Stimulated activated CD8-positive, alpha-beta memory T cell treated with anti-CD3 and anti-CD28 coated beads, Interleukin-12 subunit alpha, Interleukin-12 subunit beta, amount 100 ng/mL, for 1 hour (primary cell): ENCODE measurements around the gene NDUFS8.
"Not testable (repeated sequence)": the region's sequence is repeated elsewhere in the genome, so short reads cannot be mapped to it uniquely, and the experiment has no call there.

Source experiments
- DNase-seq: peaks from one replicate; pipeline ENCODE4 v3.0.0-alpha.2; 2020; ENCODE audit warnings: low read depth

NDUFS8 gene

DNA sequence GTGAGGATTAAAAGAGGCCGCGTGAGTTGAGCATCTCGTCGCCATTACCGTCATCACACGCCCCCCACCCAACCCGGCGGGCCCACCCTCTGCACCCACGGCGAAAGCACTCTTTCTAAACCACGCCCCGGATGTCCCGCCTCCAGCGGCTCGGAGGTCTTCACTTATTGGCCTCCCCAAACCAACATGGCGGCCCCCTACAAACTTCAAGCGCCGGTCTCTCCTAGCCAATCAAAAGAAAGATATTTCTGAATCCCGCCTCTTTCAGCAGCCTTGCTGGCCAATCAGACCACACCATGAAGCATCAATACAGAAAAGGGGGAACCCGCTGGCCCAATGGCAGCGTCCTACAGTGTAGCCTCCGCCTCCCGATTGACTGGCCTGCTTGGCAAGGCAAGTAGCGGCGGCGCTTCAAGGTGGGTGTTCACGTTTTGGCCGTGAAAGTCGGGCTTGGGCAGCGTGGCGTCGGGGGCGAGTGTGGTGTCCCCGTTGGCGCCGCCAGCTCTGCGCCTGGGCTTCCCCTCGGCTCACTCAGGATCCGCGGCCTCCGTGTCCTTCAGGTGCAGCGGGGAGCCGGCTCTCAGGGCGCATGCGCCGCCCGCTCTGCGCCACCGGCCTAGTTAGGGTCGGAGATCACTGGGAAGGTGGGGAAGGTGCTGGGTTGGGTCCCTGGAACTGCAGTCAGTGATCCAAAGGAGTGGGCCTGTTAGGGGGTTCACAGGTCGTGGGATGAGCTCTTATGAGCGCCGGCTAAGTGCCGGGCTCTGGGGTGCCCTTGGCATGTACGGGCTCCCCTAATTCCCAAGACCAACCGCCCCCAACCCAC, at the start of gene NDUFS8:
Gene NDUFS8, plus strand, starts transcription at position 364 of the 826 bp plus-strand sequence. CDS start 1,471 bp downstream, outside the sequence.
- DNase-seq: peak; percentile 96

DNA sequence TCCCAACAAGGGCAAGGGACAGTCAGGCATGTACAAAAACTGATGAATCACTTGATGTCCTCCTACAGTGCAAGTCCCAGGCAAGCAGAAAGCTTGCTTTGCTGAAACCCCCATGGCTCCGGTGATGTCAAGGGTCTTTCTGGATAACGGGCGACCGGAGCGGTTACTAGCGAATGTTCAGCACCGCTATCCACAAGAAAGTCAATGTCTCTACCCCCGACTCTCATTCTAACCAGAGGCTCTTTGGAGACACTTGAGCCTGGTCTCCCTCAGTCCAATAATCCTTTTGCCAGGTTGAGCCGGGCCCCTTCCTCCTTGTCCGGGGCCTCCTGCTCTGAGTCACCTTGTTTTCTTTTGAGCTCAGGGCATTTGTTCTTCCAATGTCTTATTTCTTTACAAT, 49.3 kb upstream of the NDUFS8 start:
- DNase-seq: not testable (repeated sequence)

DNA sequence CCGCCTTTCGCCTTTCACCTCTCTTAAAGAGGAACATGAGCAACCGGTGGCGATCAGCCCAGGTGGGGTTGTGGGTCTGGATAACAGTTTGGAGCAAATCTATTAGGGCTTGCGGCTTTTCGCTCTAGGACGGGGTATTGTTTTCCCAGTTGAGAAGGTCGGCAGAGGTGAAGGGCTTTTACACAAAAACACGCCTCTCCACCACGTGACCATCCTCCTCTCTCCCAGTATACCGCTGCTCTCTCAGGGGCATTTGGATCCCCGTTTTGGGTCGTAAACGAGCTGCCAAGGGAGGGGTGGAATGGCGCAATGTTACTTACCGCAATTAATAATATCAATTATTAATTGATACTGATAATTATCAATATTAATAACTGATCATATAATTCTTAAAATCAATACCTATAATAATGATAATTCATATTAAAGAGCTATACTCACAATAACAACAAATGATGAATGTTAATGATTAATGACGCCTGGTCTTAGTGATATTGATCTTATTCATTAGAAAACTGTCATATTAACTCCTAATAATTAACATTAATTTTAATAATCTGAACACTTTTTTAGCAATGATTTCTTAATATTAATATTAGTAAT, 48.1 kb upstream of the NDUFS8 start:
- not testable (repeated sequence) for DNase-seq

DNA sequence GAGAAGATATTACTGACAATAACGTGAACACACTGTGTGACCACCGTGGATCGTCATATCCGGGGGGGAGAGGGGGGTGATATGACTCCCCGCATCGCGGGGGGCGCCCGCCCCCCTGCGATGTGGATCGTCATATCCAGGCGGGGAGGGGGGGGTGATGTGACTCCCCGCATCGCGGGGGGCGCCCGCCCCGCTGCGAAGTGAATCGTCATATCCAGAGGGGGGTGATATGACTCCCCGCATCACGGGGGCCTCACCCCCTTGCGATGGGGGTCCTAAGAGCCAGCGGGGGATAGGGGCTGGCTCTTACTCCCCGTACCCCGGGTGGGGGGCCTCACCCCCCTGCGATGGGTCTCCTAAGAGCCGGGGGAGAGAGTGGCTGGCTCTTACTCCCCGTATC, 46.5 kb upstream of the NDUFS8 start:
- no peak for DNase-seq

DNA sequence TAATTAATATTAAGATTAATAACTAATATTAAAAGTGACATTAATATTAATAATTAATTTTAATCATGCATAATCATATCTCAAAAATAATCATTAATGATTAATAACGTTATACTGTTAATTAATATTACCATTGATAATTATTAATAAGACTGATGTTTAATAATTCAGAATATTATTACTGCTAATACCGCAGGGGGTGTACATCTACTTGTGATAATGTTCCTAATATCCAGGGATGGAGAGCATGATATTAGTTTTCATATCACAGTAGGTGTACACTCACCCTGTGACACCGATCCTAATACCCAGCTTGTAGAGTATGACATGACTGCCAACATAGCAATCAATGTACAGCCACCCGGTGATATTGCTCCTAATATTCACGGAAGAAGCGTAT, 45.2 kb upstream of the NDUFS8 start:
- DNase-seq: not testable (repeated sequence)

DNA sequence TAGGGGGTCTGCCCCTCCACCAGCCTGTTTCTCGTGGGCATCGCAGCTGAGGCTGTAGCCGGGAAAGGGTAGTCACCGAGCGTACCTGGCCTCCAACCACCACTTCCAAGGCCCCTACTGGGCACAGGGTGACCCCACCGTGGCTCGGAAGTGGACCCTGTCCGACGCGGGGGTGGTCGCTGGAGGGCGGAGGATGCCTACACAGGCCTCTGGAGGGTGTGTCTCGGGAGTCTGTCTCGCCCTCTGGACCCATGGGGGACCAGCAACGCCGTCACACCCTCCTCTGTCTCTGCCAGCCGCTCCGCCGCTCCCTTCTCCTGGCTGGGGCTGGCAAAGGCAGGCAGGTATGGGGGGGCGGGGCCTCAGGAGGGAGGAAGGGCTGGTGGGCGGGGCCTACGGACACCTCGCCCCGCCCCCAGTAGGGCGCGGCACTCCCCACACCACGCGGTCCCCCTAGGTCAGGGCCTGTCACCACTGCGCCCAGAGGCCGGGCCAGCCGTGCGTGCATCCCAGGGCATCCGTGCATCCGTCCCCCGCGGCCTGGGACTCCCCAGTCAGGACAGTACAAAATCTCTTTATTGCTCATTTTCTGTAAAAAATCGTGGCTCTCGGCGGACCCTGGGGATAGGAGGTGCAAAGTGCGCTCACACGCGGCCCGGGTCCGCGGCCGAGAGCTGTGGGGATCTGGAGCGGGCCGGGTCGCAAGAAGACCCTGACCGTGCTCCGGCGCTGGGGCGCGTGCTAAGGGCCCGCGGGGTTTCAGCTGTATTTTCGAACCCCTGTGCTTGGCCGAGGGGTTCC, 39.7 kb upstream of the NDUFS8 start:
- DNase-seq: not testable (repeated sequence)

DNA sequence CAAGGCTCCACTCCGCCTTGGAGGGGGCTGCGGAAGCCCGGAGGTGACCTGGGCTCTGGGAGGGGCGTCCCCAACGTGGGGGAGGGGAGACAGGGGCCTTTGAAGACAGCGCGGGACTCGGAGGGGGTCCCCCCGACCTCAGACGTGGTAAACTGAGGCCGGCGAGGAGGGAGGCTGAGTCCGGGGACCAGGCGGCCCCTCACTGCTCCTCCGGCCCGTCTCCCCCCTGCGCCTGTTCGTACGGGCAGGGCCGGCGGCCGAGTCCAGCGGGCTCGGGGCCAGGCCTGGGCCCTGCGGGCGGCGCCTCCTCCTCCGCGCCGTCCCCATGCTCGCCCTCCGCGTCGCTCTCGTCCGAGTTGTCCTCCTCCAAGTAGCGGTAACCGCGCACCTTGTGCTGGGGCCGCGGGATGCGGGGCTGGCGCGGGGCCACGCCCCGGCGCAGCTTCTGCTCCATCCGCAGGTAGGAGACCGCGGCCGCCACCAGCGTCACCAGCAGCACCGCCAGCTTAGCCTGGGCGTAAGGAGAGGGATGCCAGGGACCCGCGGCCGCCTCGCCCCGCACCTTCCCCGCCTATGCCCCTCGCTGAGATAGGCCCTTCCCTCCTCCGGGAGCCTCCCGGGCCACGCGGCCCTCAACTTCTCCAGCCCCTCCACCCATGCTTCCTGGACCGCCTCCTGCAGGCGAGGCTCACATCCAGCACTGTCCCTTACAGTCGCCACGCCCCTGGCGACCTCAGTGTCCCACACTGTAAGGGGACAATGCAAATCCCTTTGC, 38.9 kb upstream of the NDUFS8 start:
- not testable (repeated sequence) for DNase-seq

DNA sequence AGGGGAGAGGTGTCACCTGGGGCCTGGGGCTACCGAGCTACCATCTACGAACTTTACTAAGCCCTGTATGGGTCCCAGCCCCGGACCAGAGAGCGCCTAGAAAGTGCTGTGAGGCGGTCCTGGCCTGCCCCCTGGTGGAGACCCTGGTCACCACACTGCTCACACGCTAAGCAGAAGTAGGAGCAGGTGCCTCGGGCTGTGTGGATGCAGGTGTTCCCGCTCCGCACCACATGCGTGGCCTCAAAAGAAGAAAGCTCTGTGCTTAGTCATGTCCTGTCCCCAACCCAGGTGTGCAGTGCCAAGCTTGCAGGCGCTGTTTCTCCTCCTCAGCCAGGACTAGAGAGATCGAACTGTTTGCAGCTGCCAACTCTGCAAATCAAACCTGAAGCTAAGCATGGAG, 36.7 kb upstream of the NDUFS8 start:
- not testable (repeated sequence) for DNase-seq

DNA sequence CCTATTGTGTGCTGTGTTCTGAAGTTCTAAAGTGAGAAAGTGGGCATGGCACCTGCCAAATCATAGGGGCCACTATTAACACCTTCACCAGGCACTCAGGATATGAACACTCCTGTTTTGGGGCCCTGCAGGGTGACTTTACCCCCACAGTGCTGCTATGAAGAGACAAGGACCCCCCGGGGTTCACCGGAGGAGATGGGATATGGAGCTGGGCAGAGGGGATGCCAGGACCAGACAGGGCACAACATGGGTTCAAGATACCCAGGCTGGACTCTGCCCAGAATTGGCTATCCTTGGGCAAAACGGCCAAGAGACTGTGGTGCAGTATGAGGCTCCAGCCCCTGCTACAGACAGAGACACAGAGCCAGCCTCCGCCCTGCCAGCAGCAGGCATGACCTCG, 36.1 kb upstream of the NDUFS8 start:
- DNase-seq: not testable (repeated sequence)

DNA sequence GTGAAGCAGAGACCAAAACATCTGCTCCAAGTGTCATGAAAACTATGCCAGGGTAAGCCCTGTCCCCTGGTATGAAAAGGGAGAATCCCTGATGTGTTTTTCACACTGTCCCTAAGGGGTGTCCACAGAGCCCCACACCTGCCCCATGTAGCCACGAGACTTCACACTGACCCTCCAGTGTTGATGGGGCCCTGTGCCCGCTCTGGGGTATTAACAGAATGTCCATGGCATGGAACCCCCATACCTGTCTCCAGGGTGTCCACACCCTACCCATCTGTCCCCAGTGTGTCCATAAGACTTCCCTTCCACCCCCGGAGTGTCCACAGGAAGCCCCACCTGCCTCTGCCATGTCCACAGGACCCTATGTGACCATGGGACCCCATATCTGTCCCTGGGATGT, 35.4 kb upstream of the NDUFS8 start:
- not testable (repeated sequence) for DNase-seq

DNA sequence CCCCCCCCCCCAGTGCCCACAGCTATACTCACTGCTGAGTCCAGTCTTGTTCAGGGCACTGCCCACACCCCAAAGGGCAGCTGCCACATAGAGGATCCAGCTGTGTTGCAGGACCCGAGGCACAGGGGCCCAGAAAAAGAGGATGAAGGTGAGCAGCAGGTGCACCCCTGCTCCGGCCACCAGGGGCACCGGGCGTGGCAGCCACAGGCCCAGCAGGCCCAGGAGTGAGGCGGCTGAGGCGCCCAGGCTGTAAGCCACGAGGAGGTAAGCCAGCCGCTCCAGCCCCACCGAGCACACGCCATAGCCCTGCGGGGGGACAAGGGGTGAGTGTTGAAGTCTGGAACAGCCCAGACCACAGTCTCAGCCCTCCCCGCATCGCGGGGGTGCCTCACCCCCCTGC, 34.9 kb upstream of the NDUFS8 start:
- DNase-seq: not testable (repeated sequence)

DNA sequence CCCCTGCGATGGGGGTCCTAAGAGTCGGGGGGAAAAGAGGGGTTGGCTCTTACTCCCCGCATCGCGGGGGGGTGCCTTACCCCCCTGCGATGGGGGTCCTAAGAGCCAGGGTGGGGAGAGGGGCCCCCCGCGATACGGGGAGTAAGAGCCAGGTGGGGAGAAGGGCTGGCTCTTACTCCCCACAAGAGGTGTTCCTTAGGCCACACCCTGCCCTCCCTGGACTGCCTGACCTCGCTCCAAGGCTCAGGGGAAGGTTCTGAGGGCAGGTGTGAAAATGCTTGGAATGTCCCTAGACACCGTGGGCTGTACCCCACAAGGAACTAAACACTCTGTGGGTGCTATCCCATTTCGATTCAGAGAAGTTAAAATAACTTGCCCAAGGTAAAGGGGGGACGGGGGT, 34.4 kb upstream of the NDUFS8 start:
- DNase-seq: no peak

DNA sequence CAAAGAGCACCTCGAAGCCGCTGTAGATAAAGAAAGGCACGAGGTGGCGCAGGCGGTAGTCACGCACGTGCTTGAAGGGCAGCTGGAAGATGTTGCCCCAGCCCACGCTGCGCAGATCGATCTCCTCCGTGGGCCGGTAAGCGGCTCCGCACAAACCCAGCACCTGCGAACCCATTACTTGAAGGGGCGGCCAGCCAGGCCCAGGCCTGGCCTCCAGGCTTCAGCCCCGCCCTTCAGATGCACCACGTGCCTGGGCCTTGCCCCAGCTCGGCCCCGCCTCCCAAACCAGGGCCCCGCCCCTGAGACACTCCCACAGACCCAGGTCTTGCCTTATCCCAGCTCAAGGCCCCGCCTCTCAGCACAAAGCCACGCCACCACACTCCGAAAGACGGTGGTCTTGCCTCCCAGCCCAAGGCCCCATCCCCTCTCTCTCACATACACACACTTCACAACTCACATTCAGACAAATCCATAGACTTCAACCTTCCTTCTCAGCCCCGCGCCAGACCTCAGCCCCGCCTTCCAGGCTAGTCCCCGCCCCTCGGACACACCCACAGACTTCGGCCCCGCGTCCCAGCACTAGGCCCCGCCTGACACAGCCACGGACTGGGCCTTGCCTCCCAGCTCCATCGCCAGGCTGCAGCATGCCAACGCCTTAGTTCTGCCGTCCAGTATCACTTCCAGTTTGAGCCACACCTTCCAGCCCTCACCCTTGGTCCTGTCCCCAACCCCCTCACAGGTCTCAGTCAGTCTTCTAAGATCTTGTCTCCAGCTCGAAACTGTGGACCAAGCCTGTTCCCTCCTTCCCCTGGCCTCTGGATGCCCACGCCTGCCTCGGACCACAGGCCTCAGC, 33.6 kb upstream of the NDUFS8 start:
- DNase-seq: no peak

DNA sequence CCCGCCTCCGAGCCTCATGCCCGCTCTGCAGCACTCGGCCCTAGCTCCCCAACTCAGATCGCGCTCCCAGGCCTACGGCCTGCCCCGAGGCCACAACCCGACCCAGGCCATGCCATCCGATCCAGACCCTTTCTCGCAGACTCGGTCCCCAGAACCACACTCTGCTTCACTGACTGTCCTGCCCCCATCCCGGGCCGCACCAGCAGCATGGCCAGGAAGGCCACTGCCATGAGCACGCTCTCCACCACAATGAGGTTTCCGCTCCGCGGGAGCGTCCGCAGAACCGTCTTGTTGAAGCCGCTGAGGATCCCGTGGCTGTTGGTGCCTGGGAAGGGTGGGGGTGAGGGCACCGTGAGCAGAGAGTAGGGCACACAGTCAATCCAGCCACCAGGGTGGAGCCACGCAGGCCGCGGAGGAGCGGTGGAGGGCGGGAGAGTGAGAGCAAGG, 33.0 kb upstream of the NDUFS8 start:
- DNase-seq: no peak

DNA sequence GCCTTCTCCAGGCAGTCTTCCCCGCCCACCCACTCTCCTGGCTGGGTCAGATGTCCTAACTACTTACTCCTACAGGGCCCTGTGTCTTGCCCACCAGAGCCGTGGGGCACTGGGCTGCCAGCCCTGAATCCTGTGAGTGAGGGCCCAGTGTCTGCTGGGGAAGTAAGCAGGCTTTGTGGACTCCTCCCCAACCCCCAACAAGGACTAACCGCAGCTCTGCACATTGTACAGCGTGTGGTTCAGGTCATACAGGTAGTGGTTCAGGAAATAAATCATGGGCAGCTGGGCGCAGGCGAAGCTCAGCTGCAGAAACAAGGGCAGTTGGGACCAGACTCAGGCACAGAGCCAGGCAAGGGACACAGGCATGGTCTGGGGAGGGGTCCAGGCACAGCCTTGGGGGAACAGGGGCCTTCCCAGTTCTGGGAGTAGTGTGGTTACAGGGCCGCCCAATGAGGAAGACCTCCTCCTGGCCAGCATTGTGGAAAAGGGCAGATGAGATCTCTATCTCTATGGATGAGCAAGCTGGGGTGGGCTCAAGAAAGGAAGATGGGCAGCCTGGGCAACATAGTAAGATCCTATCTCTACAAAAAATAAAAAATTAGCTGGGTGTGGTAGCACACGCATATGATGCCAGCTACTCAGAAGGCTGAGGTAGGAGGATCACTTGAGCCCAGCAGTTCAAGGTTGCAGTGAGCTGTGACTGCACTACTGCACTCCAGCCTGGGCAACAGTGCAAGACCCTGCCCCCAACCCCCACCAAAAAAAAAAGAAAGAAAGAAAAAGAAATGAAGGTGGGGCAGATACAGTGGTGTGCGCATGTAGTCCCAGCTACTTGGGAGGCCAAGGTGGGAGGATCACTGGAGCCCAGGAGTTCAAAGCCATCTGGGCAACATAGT, 32.1 kb upstream of the NDUFS8 start:
- DNase-seq: no peak

DNA sequence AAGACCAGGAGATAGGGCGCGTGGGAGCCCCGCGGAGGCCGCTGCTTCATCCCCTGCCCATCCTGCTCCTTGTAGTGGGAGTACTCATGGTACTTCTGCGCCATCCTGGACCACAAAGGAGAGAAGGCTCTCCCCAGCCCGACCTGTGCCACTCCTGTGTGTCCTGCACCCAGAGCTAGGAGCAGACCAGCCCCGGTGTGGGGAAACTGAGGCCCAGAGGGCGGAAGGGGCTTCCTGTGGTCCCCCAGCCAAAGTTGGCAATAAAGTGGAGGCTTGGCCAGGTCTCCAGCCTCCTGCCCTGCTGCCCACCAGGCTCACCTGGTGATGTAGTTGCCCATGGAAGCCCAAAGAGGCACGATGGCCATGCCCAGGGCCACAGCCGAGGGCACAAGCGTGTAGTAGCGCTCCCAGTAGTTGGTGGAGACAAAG, 31.3 kb upstream of the NDUFS8 start:
- DNase-seq: no peak

DNA sequence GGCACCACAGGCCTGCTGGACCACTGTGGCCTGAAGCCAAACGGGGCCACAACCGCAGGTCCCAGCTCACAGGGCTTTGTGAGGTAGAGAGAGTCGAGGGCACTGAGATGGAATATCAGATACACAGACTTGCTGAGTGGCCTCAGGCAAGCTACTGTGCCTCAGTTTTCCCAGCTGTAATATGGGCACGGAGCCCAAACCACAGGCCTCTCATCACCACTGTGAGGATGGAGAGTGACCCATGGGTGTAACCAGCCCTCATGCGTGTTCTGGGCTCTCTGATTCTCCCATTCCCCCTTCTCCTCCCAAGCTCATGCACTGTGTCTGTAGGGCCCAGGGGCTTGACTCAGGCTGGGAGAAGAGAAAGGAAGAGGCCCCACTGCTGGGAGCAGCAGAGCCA, 30.8 kb upstream of the NDUFS8 start:
- DNase-seq: no peak

DNA sequence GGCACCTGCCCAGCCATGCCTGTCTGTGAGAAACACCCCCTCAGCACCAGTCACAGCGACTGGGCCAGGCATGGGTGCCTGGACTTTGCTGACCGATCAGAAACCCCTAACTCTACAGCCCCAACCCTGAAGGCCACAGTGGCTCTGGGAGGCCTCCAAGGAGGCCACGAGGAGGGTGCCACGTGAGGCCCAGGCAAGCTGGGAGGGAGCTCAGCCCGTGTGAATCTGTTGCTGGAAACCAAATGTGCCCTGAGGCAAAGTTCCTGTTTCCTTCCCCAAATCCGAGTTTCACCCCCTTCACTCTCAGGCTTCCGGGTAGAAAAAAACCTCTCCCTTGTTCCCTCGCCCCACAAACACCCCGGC, 27.9 kb upstream of the NDUFS8 start:
- DNase-seq: no peak

DNA sequence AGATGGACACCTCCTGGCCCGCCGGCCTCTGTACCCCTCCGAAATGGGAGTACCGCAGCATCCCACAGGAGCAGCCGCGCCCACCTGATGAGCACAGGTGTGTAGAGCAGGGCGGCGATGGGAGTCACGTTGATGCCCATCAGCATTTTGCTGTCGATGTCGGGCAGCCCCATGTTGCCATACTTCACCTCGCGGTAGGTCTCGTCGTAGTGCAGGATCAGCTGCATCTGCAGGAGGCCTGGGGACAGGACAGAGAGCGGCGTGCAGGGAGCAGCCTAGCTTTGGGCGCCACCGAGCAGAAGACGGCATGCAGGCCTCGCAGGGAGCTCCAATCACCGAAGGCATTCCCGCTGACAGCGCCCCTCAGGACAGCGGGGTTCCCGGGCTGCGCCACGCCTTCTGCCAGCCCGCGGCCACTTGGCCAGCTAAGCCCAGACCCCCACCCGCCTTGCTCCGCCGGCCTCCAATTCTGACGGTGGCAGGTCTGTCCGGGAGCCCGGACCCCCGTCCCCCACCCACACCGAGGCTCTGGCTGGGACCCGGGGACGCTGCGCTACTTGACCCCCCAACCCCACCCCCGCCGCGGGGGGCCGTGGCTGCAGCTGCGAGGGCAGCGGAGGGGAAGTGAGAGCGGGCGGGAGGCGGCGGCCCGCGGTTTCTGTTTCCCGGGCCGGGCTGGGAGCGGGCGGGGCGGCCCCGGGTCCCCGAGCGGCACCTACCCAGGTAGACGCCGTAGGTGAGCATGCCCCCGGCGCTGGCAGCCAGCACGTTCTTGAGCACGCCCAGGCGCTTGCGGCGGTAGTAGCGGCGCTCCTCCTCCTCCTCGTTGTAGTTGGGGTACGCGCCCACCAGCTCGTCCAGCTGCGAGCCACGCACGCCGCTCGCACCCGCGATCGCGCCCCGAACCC, 27.3 kb upstream of the NDUFS8 start:
- DNase-seq: peak; percentile 35
